GM21717 (cell line): Measurements from ENCODE around the gene RRP7A.
A peak's percentile ranks its signal among the peaks of the same experiment; 100 is the strongest.
"Not testable (repeated sequence)": the region's sequence is repeated elsewhere in the genome, so short reads cannot be mapped to it uniquely, and the experiment has no call there.

Experiments used
- ATAC-seq: cut with Tn5 transposase; IDR thresholded peaks from one replicate; pipeline ENCODE4 v1.9.1; 2021; ENCODE audit warnings: mild to moderate bottlenecking, moderate library complexity; ENCODE audit not compliant: unreplicated experiment

The RRP7A gene

GRCh38 chr22:42536634-42537033, 17.0 kb upstream of the RRP7A start:
- ATAC-seq, result not testable (repeated sequence)

GRCh38 chr22:42536166-42536565, 16.6 kb upstream of the RRP7A start:
- no peak for ATAC-seq

GRCh38 chr22:42535082-42535731, 15.6 kb upstream of the RRP7A start:
- not testable (repeated sequence) for ATAC-seq

GRCh38 chr22:42533638-42533977, 14.0 kb upstream of the RRP7A start:
- ATAC-seq, result no peak

GRCh38 chr22:42531401-42532084, 11.9 kb upstream of the RRP7A start:
- not testable (repeated sequence) for ATAC-seq

GRCh38 chr22:42529435-42529834, 9.8 kb upstream of the RRP7A start:
- not testable (repeated sequence) for ATAC-seq

GRCh38 chr22:42528591-42529307, 9.2 kb upstream of the RRP7A start:
- ATAC-seq, result no peak

GRCh38 chr22:42522546-42522945, 3.0 kb upstream of the RRP7A start:
- no peak for ATAC-seq

GRCh38 chr22:42521228-42521546, 1.6 kb upstream of the RRP7A start:
- ATAC-seq, result no peak

GRCh38 chr22:42518638-42519524, 715 bp downstream of the RRP7A start:
- ATAC-seq, result peak; percentile 19

GRCh38 chr22:42517103-42517502, 2.5 kb downstream of the RRP7A start:
- ATAC-seq, result not testable (repeated sequence)

- ATAC-seq, result no peak
Observed at GRCh38 chr22:42515896-42516295, 3.7 kb downstream of the RRP7A start.

- not testable (repeated sequence) for ATAC-seq
Observed at GRCh38 chr22:42515304-42515703, 4.3 kb downstream of the RRP7A start.

- ATAC-seq, result not testable (repeated sequence)
Observed at GRCh38 chr22:42514331-42514730, 5.3 kb downstream of the RRP7A start.

- not testable (repeated sequence) for ATAC-seq
Observed at GRCh38 chr22:42512273-42512990, 7.2 kb downstream of the RRP7A start.

GRCh38 chr22:42511401-42511891, 8.2 kb downstream of the RRP7A start:
- no peak for ATAC-seq

GRCh38 chr22:42509548-42509947, 10.0 kb downstream of the RRP7A start:
- ATAC-seq, result no peak

GRCh38 chr22:42508975-42509364, 10.6 kb downstream of the RRP7A start:
- not testable (repeated sequence) for ATAC-seq

GRCh38 chr22:42508327-42508974, 11.1 kb downstream of the RRP7A start:
- not testable (repeated sequence) for ATAC-seq

GRCh38 chr22:42500836-42501179, 18.8 kb downstream of the RRP7A start:
- ATAC-seq, result no peak
